Uterus (tissue), 2 donors: ENCODE results near the gene CYSTM1.

Source experiments
- POLR2A ChIP-seq, 2 donors: fragments of 450-650 bp; IDR thresholded peaks; one replicate each; pipeline ENCODE4 v1.6.1; 2016; ENCODE audit warnings: antibody characterized with exemption in 2 of 2, mild to moderate bottlenecking in 1 of 2, moderate library complexity in 1 of 2
- TF ChIP-seq, protein P1 (sequence below), 4 experiments: fragments of 200-600 bp in 2 of 4; fragments of 450-650 bp in 2 of 4; sonication (generic) in 2 of 4; IDR thresholded peaks; one replicate each; pipeline ENCODE4 v1.5.1; 2016 to 2019; ENCODE audit warnings: antibody characterized with exemption in 4 of 4, mild to moderate bottlenecking in 2 of 4, moderate library complexity in 1 of 4

DNA sequence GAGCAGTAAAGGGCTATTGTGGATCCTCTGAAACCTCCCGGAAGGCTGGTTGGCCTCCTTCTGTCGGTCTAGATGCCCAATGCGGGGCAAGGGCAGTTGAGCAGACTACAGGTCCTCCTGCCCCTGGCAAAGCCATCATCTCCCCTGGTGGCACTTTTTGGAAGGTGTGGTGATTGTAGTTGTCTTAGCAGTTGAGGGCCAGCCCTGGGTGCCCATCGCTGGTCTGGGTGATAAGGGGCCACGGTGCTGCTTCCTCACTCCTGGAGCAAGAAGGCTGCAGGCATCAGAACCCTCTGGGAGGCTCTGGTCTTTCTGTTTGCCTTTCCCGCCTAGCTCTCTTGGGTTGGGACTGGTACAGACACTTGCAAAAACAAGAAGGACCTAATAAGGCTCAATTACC, 63.8 kb downstream of the CYSTM1 start:
- TF ChIP-seq, protein P1, sequence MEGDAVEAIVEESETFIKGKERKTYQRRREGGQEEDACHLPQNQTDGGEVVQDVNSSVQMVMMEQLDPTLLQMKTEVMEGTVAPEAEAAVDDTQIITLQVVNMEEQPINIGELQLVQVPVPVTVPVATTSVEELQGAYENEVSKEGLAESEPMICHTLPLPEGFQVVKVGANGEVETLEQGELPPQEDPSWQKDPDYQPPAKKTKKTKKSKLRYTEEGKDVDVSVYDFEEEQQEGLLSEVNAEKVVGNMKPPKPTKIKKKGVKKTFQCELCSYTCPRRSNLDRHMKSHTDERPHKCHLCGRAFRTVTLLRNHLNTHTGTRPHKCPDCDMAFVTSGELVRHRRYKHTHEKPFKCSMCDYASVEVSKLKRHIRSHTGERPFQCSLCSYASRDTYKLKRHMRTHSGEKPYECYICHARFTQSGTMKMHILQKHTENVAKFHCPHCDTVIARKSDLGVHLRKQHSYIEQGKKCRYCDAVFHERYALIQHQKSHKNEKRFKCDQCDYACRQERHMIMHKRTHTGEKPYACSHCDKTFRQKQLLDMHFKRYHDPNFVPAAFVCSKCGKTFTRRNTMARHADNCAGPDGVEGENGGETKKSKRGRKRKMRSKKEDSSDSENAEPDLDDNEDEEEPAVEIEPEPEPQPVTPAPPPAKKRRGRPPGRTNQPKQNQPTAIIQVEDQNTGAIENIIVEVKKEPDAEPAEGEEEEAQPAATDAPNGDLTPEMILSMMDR (IDR thresholded peaks at IDR 0.05) = no peak
- no peak for TF ChIP-seq POLR2A (IDR thresholded peaks at IDR 0.05)
